Measurements from ENCODE around the gene PHACTR3. TPM values are rescaled to one million over a fixed set of nuclear protein-coding genes. Genes with fewer than 3 reads are reported as not detected.

PHACTR3 gene
- total RNA-seq, 1 experiment from 2014 or later: 0.10 TPM

DNA sequence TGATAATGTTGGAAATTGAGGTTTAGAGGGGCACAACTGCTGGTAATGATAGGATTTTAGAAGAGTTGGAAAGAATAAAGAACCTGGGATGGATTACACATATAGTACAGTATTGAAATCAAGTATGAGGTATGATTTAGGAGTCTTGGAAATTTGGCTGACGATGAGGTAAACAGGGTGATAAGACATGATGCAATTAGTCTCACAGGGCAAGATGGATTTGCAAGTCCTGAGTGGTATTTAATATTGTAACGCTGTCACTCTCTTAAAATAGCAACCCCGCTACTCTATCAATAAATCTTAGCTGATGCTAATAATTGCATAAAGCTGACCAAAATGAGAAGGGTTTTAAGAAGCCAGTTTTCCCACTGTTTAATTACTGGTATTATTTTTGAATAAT lies 258.7 kb downstream of the PHACTR3 start:
- ChIA-PET POLR2A (no interaction called here), CTCF (no interaction called here)
- TF ChIP-seq REST (IDR thresholded peaks at IDR 0.05; ENCODE audit: insufficient read depth in 1 of 2, low read depth in 2 of 2, low read length in 1 of 2): no peak
- TF ChIP-seq TCF7L2 (IDR thresholded peaks at IDR 0.05; ENCODE audit: low read depth, low read length): no peak
- TF ChIP-seq, protein P1, sequence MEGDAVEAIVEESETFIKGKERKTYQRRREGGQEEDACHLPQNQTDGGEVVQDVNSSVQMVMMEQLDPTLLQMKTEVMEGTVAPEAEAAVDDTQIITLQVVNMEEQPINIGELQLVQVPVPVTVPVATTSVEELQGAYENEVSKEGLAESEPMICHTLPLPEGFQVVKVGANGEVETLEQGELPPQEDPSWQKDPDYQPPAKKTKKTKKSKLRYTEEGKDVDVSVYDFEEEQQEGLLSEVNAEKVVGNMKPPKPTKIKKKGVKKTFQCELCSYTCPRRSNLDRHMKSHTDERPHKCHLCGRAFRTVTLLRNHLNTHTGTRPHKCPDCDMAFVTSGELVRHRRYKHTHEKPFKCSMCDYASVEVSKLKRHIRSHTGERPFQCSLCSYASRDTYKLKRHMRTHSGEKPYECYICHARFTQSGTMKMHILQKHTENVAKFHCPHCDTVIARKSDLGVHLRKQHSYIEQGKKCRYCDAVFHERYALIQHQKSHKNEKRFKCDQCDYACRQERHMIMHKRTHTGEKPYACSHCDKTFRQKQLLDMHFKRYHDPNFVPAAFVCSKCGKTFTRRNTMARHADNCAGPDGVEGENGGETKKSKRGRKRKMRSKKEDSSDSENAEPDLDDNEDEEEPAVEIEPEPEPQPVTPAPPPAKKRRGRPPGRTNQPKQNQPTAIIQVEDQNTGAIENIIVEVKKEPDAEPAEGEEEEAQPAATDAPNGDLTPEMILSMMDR (IDR thresholded peaks at IDR 0.05): no peak
- TF ChIP-seq POLR2AphosphoS5 (IDR thresholded peaks at IDR 0.05; ENCODE audit: low read depth, low read length): no peak
- TF ChIP-seq SIN3A (IDR thresholded peaks at IDR 0.05; ENCODE audit: borderline replicate concordance, insufficient read depth, low read depth, low read length): no peak
- Histone ChIP-seq H3K27ac (ENCODE audit: low read length) (no peak overlapping the region), H3K9me3 (ENCODE audit: control insufficient read depth, insufficient read depth, low read depth, low read length) (no peaks in the 10 kb centered on the region), H3K4me3 (ENCODE audit: low read depth in 2 of 2, low read length in 2 of 2) (no peak overlapping the region), H3K27me3 (ENCODE audit: control insufficient read depth, insufficient read depth, low read length) (no peaks in the 10 kb centered on the region), H3K36me3 (ENCODE audit: control insufficient read depth, insufficient read depth, low read length) (peaks cover 35% of the 10 kb centered on the region), H3K4me1 (ENCODE audit: control insufficient read depth, insufficient read depth, low read length) (no peaks in the 10 kb centered on the region)
- DNase-seq (ENCODE audit: low read depth, low spot score) (no peak), ATAC-seq (no peak)
- in situ Hi-C loops (cut with HindIII; ENCODE audit: low pct_unique_long_range_greater_than_20kb, low sequenced_read_pairs): no loop called here
- BruUV-seq (replicated peaks): no TSS peak
- intact Hi-C loops (cut with micrococcal nuclease; ENCODE audit: unreplicated experiment): no loop called here

DNA sequence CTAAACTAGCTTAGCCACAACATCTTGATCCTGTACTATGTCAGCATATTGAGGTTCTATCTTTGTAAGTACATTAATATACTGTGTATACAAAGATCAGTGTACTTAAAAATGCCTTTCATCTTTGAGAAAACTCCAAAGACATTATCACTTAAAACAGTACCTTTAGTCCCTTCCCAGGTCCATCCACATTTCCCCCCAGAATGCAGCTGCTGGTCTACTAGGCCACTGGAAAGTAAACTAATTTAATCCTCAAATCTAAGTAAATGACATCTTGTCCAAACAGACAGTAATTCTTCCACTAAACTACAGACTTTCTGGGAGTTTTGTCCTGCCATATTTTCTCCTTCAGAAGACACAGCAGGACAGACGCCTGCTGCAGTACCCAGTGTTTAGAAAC lies 260.4 kb downstream of the PHACTR3 start:
- Histone ChIP-seq H3K27ac (ENCODE audit: low read length) (no peak overlapping the region), H3K4me3 (ENCODE audit: low read depth in 2 of 2, low read length in 2 of 2) (no peak overlapping the region), H3K36me3 (ENCODE audit: control insufficient read depth, insufficient read depth, low read length) (peaks cover 46% of the 10 kb centered on the region), H3K27me3 (ENCODE audit: control insufficient read depth, insufficient read depth, low read length) (no peaks in the 10 kb centered on the region), H3K4me1 (ENCODE audit: control insufficient read depth, insufficient read depth, low read length) (no peaks in the 10 kb centered on the region), H3K9me3 (ENCODE audit: control insufficient read depth, insufficient read depth, low read depth, low read length) (no peaks in the 10 kb centered on the region)
- in situ Hi-C loops (cut with HindIII; ENCODE audit: low pct_unique_long_range_greater_than_20kb, low sequenced_read_pairs): no loop called here
- TF ChIP-seq SIN3A (IDR thresholded peaks at IDR 0.05; ENCODE audit: borderline replicate concordance, insufficient read depth, low read depth, low read length) (no peak), POLR2AphosphoS5 (IDR thresholded peaks at IDR 0.05; ENCODE audit: low read depth, low read length) (no peak), TCF7L2 (IDR thresholded peaks at IDR 0.05; ENCODE audit: low read depth, low read length) (no peak), REST (IDR thresholded peaks at IDR 0.05; ENCODE audit: insufficient read depth in 1 of 2, low read depth in 2 of 2, low read length in 1 of 2) (no peak)
- TF ChIP-seq, protein P1 (IDR thresholded peaks at IDR 0.05): no peak
- intact Hi-C loops (cut with micrococcal nuclease; ENCODE audit: unreplicated experiment): no loop called here
- DNase-seq (ENCODE audit: low read depth, low spot score) (no peak), ATAC-seq (no peak)
- POLR2A ChIA-PET: no interaction called here
- BruUV-seq (replicated peaks): no TSS peak
- CTCF ChIA-PET: no interaction called here
